Stimulated activated CD4-positive, alpha-beta T cell treated with anti-CD3 and anti-CD28 coated beads, TNF-alpha, amount 100 ng/mL, for 24 hours (primary cell): ENCODE data around the gene PTGER1.

Experiments used
- DNase-seq, 3 experiments: peaks; one replicate each; pipeline ENCODE4 v3.0.0-alpha.2; 2020; ENCODE audit warnings: low read depth in 3 of 3

PTGER1 gene

DNA sequence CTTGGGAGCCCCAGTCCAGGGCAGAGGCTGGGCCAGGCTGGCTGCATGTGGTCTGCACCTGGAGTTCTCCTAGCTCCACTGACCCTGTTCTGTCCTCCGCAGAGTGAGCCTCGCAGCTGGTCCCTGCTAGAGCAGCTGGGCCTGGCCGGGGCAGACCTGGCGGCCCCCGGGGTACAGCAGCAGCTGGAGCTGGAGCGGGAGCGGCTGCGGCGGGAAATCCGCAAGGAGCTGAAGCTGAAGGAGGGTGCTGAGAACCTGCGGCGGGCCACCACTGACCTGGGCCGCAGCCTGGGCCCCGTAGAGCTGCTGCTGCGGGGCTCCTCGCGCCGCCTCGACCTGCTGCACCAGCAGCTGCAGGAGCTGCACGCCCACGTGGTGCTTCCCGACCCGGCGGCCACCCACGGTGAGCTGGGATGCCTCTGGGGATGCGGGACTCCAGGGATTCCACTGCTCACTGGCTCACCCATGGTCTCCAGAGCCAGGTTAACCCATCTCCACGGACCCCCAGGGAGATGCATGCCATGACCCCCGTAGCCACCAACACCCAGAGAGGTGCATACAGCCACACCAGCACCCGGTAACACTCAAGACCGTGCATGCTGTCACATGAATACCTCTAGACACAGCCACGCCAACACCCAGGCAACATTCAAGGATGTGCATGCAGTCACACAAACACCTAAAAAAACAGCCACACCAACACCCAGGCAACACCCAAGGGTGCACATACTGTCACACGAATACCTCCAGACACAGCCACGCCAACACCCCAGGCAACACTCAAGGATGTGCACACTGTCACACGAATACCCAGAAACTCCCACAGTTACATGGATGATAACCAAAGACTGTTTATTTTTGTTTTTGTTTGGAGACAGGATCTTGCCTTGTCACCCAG, 33.9 kb downstream of the PTGER1 start:
- DNase-seq: no peak

DNA sequence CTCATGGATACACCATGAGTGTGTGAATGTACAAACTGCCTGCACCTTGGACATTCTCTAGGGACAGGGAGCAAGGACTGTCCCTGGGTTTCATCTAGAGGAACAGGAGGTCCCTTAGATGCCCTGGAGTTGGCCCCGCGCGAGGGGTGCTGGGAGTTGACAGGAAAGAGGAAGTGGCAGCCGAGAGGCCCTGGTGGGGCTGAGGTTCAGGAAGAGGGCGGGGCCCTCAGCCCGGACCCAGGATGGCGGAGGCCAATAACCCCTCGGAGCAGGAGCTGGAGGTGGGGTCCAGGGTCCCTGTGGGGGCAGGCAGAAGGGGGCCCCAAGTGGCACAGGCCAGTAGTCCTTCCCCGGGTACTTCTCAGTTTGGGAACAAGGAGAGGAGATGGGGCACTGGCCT, 35.1 kb downstream of the PTGER1 start:
- DNase-seq: peak; percentile 56 to 78 (median 70)

DNA sequence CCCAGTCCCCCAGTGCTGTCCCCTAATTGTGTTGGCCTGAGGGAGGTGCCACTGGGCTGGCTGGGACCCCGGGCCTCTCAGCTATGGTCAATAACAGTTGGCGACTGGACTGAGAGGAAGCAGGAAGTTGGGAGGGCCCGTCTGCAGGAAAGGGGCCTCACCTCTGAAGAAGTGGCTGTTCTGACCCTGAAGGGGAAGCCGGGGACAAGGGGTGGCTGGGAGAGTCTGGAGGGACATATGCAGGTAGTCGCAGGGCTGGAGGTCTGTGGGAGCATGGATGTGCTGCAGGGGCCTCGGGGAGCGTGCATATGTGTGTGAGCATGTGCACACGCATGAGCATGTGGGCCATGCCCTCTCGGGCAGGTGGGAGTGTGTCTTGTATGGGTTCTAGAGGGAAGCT, 36.1 kb downstream of the PTGER1 start:
- no peak for DNase-seq

DNA sequence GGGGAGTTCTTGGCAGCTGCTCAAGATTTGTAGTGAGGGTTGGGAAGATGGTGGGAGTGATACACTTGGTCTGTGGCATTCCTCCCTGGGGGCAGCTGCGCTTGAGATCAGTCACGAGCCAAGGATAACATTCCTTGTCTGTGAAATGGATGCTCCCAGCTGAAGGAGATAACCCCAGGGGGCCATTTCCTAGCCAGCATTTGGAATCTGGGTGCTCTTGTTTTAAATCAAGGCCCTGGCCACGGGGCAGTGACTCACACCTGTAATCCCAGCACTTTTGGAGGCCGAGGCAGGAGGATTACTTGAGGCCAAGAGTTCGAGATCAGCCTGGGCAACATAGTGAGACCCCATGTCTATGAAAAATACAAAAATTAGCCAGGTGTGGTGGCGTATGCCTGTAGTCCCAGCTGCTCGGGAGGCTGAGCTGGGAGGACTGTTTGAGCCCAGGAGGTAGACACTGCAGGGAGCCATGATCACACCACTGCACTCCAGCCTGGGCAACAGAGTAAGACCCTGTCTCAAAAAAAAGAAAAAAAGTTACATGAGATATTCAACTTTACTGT, 37.5 kb downstream of the PTGER1 start:
- no peak for DNase-seq

DNA sequence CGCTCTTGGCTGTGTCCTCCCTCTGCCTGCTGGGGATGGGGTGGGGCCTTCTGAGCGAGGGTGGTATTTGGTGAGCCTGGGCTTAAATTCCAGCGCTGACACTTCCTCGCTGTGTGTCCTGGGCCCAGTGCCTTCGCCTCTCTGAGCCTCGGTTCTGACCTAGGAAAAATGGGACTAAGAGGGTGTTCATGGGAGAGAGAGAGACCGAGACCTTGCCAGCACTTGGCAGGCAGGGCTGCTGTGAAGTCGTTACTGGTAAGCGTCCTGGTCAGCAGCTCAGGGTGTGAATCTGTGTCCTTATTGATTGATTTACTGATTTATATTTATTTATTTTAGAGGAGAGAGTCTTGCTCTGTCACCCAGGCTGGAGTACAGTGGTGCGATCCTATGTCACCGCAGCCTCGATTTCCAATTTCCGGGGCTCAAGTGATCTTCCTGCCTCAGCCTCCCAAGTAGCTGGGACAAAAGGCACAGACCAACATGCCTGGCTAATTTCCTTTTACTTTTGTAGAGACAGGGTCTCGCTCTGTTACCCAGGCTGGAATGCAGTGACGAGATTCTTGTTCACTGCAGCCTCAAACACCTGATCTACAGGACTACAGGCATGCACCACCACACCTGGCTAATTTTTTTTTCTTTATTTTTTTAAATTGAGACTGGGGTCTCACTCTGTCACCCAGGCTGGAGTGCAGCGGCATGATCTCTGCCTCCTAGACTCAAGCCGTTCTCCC, 39.7 kb downstream of the PTGER1 start:
- DNase-seq: no peak

DNA sequence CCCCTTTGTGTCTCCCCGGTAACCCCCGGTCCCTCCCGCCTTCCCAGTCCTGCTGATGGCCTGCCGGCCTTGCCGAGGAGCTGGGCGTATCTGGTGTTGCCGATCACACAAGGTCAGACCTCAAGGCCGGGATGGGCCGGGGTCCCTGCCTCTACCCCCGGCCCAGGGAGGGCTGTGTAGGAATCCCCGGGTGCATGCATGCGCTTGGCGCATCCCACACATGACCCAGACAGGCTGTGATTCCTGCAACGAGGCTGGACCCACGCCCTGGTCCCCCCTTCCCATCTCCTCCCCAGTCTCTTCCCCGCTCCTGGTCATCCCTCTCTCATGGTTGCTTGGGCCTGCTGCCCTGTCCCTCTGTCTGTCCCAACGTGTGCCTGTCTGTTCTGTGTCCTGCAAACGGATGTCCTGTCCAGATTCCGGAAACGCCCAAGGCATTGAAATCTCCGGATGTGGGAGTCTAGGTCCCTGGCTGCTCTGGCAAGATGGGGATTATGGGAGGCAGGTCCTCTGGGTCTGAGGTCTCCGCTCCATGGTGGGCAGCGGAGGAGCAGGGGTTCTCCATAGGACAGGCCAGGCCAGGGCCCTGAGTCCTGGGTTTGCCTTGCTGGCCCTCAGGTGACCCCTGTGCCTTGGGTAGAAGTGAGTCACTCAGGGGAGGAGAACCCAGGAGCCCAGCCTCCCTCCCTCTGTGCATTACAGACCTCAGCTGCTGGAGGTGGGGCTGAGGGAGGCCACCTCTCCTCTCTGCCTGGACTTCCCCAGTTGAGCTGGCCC, 40.4 kb downstream of the PTGER1 start:
- peak in 1 of 3 experiments; percentile 40 for DNase-seq

DNA sequence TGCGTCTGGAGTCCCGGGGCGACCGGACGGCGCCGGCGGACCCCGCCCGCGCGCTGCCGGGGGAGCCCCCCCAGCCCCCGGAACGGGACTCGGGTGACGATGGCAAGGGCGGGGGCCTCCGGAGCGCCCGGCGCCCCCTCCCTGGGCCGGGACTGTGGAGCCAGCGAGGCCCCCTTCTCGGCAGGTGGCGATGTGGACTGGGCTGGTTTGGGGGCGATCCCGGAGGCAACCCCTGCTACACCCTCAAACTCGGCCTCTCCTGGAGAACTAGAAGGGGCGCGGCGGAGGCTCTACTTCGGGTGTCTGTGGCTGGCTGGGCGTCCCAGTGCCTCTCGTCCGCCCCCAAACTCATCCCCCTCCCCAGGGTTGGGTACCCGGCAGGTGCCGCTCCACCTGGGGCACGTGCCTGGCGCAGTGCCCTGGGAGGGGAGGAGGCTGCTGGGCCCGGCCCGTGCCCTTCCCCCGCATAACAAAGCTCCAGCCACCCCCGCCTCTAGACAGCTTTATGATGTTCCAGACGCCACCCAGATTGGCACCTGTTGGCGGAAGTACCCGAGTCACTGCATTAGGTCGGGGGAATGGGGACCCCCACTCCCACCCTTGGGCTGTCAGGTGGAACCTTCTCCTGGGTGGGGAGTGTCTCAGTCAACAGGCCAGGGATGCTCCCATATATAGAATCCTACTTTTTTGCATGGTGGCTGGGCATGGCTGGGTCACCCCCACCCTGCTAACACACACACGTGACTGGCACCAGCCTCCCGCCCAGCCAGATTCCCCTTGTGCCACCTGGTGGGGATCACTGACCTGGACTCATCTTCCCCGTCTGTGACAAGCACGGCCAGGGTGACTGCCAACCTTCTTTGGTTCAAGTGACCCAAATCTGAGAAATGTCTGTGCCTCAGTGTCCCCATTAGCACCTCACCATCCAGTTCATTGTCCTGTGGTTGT, 41.3 kb downstream of the PTGER1 start:
- peak in 1 of 3 experiments; percentile 39 for DNase-seq

DNA sequence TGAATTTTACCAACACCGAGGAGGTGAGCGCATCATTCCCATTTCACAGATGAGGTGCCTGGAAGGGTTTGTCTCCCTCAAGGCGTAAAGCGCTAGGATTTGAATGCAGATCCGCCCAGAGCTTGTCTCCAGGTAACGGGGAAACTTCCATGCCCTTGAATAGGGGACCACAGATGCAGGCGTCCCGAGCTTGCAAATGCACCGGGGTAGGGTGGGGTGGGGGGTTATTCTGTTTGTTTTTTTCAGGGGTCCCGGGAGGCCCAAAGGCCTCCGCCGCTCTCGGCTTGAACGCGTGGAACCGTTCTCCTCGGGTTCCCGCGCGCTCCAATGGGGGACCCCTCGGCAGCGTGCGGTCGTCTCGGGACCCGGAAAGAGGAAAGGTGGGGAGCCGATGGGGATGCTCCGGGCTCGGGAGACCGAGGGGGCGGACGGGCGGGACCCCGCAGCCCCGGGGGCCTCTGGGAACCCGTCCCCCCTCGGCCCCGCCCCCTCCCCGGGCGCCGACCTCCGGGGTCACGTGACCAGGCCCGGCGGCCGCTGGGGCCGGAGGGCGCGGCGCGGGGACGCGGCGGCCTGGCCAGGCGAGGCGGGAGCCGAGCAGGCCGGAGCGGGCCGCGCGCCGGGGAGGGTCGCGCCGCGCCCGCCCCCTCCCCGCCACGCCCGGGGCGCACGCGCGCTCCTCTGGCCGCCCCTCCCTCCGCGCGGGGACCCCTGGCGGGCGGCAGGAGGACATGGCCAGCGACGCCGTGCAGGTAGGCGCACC, 42.2 kb downstream of the PTGER1 start, which contains the start of gene PKN1:
Gene PKN1 (plus strand): TSS at position 516 of the 763 bp plus-strand sequence. CDS start 216 bp downstream, at position 732.
- peak in 1 of 3 experiments; percentile 66 for DNase-seq

DNA sequence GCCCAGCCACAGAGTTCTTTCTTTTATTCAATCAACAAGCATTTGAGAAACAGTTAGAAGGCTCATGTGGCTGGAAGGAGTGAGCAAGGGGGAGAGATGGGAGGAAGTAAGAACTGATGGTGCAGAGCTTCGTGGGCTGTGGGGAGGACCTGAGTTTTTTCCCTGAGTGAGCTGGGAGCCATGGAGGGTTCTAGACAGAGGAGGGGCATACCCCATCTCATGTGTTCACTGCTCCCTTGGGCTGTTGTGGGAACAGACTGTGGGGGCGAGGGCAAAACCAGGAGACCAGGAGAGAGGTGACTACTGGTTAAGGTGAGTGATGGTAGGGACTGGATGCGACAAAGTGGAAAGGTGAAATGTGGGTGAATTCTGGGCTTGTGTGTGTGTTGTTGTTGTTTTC, 44.4 kb downstream of the PTGER1 start:
- DNase-seq: no peak

DNA sequence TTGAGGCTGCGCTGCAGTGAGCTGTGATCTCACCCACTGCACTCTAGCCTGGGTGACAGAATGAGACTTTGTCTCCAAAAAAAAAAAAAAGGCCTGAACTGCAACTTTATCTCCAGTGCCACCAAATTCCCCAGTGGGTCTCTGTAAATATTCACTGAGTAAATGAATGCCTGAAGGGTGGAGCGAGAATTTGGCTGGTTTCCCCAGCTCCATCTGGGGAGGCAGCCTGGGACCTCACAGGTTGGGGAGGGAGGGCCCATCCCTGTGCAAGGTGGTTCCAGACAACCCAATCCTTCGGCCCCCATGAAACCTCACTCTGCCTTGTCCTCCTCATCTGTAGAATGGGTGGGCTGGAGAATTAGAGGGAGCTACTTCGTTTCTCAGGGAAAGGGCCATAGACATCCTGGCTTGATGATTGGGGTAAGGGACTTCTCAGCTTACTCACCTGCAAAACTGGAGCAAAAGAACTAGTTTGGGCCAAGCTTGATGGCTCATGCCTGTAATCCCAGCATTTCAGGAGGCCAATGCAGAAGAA, 46.2 kb downstream of the PTGER1 start:
- no peak for DNase-seq

DNA sequence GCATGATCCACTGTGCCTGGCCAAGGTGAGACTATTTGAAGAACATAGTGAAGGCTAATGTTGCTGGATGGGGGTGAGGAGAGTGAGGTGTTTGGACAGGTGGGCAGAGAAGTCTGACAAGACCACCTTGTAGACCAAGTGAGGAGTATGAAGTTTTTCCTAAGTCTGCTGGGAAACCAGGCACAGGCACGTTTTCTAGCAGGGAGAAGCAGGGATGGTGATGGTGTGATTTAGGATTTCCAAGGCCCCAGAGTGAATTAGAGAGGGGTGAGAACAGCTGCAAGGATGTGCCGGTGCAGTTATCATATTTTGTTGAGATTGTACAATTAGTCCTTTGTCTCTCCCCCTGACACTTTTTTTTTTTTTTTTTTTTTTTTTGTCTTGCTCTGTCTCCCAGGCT, 47.7 kb downstream of the PTGER1 start:
- no peak for DNase-seq

DNA sequence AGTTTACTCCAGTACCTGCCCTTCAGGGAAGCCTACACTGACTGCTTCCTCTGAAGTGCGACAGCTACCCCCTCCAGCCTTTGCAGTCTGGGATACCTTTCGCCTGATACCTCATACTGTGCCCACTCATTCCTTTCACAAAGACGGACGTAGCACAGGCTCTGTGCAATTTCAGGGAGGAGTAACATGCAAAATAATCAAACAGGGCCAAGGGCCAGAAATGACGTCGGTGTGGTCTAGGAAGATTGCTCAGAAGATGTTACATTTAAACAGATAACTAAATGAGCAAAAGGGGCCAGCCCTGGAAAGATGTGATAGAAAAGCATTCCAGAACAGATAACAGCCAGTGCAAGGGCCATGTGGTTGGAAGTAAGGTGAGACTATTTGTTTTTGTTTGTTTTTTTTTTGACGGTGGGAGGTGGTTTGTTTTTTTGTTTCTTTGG, 49.4 kb downstream of the PTGER1 start:
- DNase-seq: no peak
